IMR-90 (cell line): ENCODE data around the gene ZNF598. TPM values are rescaled to one million over a fixed set of nuclear protein-coding genes. Genes with fewer than 3 reads are reported as not detected.
"Not testable (repeated sequence)": the region's sequence is repeated elsewhere in the genome, so short reads cannot be mapped to it uniquely, and the experiment has no call there.

Source experiments
- ATAC-seq: fragments of 200-7000 bp; cut with Tn5 transposase; 2 replicates; pipeline ENCODE4 v1.9.1; 2020; ENCODE audit warnings: low read depth, mild to moderate bottlenecking, moderate library complexity
- BruUV-seq: library from RNA; stranded (reverse); fragments of 400-500 nt; replicated peaks from 2 replicates; lab custom pipeline; 2021; lab: Mats Ljungman, UMichigan
- CTCF ChIA-PET: fragments of 300-600 bp; formaldehyde crosslinking; extraction: SDS; loops from one replicate; lab custom pipeline; 2021; ENCODE audit warnings: antibody characterized with exemption; lab: Yijun Ruan, JAX
- POLR2A ChIA-PET: fragments of 300-600 bp; sonication (Branson Sonifier 250); formaldehyde crosslinking; loops from one replicate; lab custom pipeline; 2022; ENCODE audit warnings: antibody characterized with exemption; ENCODE audit not compliant: unreplicated experiment; lab: Charles Lee
- DNase-seq: peaks from one replicate; pipeline ENCODE4 v3.0.0; 2013
- H2AFZ ChIP-seq: replicated peaks from 2 replicates; pipeline ENCODE3; 2013; ENCODE audit warnings: low read length, mild to moderate bottlenecking; ENCODE audit not compliant: poor library complexity
- H2AK5ac ChIP-seq: 2 replicates; pipeline ENCODE4 v1.6.1; 2013; ENCODE audit warnings: low read depth, low read length, inconsistent platforms
- H2AK9ac ChIP-seq: replicated peaks from 2 replicates; pipeline ENCODE3; 2013; ENCODE audit warnings: mild to moderate bottlenecking, low read depth, low read length, moderate library complexity; ENCODE audit not compliant: poor library complexity
- H2BK120ac ChIP-seq: 2 replicates; pipeline ENCODE4 v1.6.1; 2013; ENCODE audit warnings: low read depth, low read length, inconsistent platforms
- H2BK15ac ChIP-seq: 3 replicates; pipeline ENCODE4 v1.6.1; 2013; ENCODE audit warnings: low read depth, low read length, inconsistent platforms
- H2BK20ac ChIP-seq: 2 replicates; pipeline ENCODE4 v1.6.1; 2013; ENCODE audit warnings: low read depth, mild to moderate bottlenecking, inconsistent platforms, low read length, moderate library complexity
- H2BK5ac ChIP-seq: 2 replicates; pipeline ENCODE4 v1.6.1; 2013; ENCODE audit warnings: mild to moderate bottlenecking, low read depth, low read length, inconsistent platforms; ENCODE audit not compliant: poor library complexity, severe bottlenecking
- H3K14ac ChIP-seq: replicated peaks from 2 replicates; pipeline ENCODE4 v1.6.1; 2013; ENCODE audit warnings: low read depth, low read length, inconsistent platforms
- H3K18ac ChIP-seq: 2 replicates; pipeline ENCODE4 v1.6.1; 2013; ENCODE audit warnings: low read depth, low read length, control low read depth
- H3K23ac ChIP-seq: 2 replicates; pipeline ENCODE4 v1.6.1; 2013; ENCODE audit warnings: low read depth, low read length, inconsistent platforms
- H3K27ac ChIP-seq: 2 replicates; pipeline ENCODE4 v1.5.1; 2013; ENCODE audit warnings: mild to moderate bottlenecking, control low read depth, low read length; ENCODE audit not compliant: insufficient read depth
- H3K27me3 ChIP-seq: 2 replicates; pipeline ENCODE4 v1.6.1; 2013; ENCODE audit warnings: low read length; ENCODE audit not compliant: control insufficient read depth, insufficient read depth
- H3K36me3 ChIP-seq: 2 replicates; pipeline ENCODE4 v1.6.1; 2013; ENCODE audit warnings: low read length, mixed read lengths; ENCODE audit not compliant: control insufficient read depth, insufficient read depth
- H3K4ac ChIP-seq: 2 replicates; pipeline ENCODE4 v1.6.1; 2013; ENCODE audit warnings: low read depth, low read length, inconsistent platforms
- H3K4me1 ChIP-seq: 2 replicates; pipeline ENCODE4 v1.6.1; 2013; ENCODE audit warnings: low read length, mixed read lengths; ENCODE audit not compliant: control insufficient read depth, insufficient read depth
- H3K4me2 ChIP-seq: 2 replicates; pipeline ENCODE4 v1.6.1; 2013; ENCODE audit warnings: low read depth, mild to moderate bottlenecking, control low read depth, low read length, moderate library complexity
- H3K4me3 ChIP-seq: 2 replicates; pipeline ENCODE4 v1.5.1; 2013; ENCODE audit warnings: low read depth, mild to moderate bottlenecking, control low read depth, low read length, moderate library complexity; ENCODE audit not compliant: insufficient read depth
- H3K56ac ChIP-seq: 2 replicates; pipeline ENCODE4 v1.6.1; 2013; ENCODE audit warnings: low read length, inconsistent platforms; ENCODE audit not compliant: insufficient read depth; ENCODE audit errors: extremely low read depth
- H3K79me1 ChIP-seq, 2 experiments: 2 replicates each; pipeline ENCODE4 v1.6.1; 2013; ENCODE audit warnings: low read length in 2 of 2, inconsistent platforms in 1 of 2, low read depth in 1 of 2
- H3K9ac ChIP-seq: 2 replicates; pipeline ENCODE4 v1.6.1; 2013; ENCODE audit warnings: low read depth, low read length, control low read depth
- H3K9me1 ChIP-seq: 2 replicates; pipeline ENCODE4 v1.6.1; 2013; ENCODE audit warnings: low read length, inconsistent platforms; ENCODE audit not compliant: insufficient read depth
- H3K9me3 ChIP-seq: 2 replicates; pipeline ENCODE4 v1.6.1; 2013; ENCODE audit warnings: low read length; ENCODE audit not compliant: control insufficient read depth, insufficient read depth
- H4K20me1 ChIP-seq: 2 replicates; pipeline ENCODE4 v1.6.1; 2013; ENCODE audit warnings: low read length, inconsistent platforms; ENCODE audit not compliant: insufficient read depth
- H4K5ac ChIP-seq: 2 replicates; pipeline ENCODE4 v1.6.1; 2013; ENCODE audit warnings: mild to moderate bottlenecking, low read depth, low read length, control low read depth
- H4K8ac ChIP-seq, 2 experiments: 2 replicates each; pipeline ENCODE4 v1.6.1; 2013; ENCODE audit warnings: low read depth in 2 of 2, low read length in 2 of 2, control low read depth in 1 of 2, inconsistent platforms in 1 of 2
- H4K91ac ChIP-seq: 2 replicates; pipeline ENCODE4 v1.6.1; 2013; ENCODE audit warnings: low read depth, low read length, inconsistent platforms; ENCODE audit not compliant: insufficient read depth
- WGBS, 2 experiments: methylation state at CpG; one replicate each; pipeline versions ENCODE4 v1.1.5 to v1.1.7; 2013; ENCODE audit warnings: missing lambda C conversion rate in 2 of 2; ENCODE audit not compliant: insufficient read length in 1 of 2; ENCODE audit errors: extremely low coverage in 2 of 2; 5-methylcytosine and 5-hydroxymethylcytosine counted together
- dilution Hi-C: fragments of 300-500 bp; cut with HindIII; formaldehyde crosslinking; loops from one replicate; pipeline ENCODE4 v1.14.3; 2018; ENCODE audit warnings: low sequenced_read_pairs; ENCODE audit not compliant: unreplicated experiment
- in situ Hi-C: fragments of 300-500 bp; cut with MboI; formaldehyde crosslinking; loops from 3 replicates; pipeline ENCODE4 v1.14.3; 2019; ENCODE audit warnings: low sequenced_read_pairs, inconsistent platforms, mixed read lengths
- intact Hi-C: fragments of 100-400 bp; cut with micrococcal nuclease; formaldehyde crosslinking; loops from 2 replicates; pipeline ENCODE4 v1.10.0; 2022
- polyA plus RNA-seq, 3 experiments: library from polyadenylated mRNA; depleted of rRNA; stranded (reverse); fragments of >200 nt; gene quantifications; 2 replicates each; pipeline ENCODE4 v1.2.3, GENCODE V29; 2012; ENCODE audit warnings: low replicate concordance in 1 of 3
- total RNA-seq: library from RNA; depleted of rRNA; stranded (reverse); fragments of >200 nt; gene quantifications from 2 replicates; pipeline ENCODE4 v1.2.3, GENCODE V29; 2012

The ZNF598 gene
- total and polyA plus RNA-seq, 2 of the 4 experiments (the other 2 are of a cell fraction) = 3.4 to 36.4 TPM

DNA sequence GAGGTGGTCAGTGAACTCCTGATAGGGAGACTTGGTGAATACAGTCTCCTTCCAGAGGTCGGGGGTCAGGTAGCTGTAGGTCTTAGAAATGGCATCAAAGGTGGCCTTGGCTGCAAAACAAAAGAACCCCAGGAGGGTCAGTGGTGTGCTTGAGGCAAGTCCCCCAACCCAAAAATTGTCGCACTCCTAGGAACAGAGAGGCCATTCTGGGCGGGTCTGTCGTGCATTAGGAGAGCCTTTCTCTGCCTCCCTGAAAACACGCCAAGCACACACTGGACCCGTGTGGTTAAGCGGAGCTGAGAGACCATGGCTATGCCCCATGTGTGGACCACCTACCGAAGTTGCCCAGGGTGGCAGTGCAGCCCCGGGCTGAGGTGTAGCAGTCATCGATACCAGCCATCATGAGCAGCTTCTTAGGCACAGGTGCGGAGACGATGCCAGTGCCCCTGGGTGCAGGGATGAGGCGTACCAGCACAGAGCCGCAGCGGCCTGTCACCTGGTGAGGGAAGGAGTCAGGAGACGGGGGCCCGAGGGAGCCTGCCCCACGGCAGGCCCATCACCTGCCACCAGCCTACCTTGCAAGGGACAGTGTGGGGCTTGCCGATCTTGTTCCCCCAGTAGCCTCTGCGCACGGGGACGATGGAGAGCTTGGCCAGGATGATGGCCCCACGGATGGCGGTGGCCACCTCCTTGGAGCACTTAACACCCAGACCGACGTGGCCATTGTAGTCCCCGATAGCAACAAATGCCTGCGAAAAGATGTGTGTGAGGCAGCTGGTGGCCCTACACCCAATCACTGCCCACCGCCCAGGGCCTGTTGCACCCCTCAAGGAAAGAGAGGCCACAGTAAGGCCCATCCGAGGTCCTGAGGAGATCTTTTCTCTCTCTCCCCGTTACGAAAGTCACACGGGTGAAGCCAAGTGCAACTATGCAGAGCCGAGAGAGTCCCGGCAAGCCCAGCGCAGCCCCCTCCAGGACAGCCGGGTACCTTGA lies 47.2 kb downstream of the ZNF598 start:
- BruUV-seq = TSS peak; percentile 99
- H3K9me1 ChIP-seq, H4K91ac ChIP-seq, H4K8ac ChIP-seq, H2AK9ac ChIP-seq, H3K9me3 ChIP-seq, dilution Hi-C loops, intact Hi-C loops, H3K23ac ChIP-seq, H2AK5ac ChIP-seq, H3K14ac ChIP-seq, H2BK120ac ChIP-seq, H2AFZ ChIP-seq, H2BK5ac ChIP-seq, H3K27me3 ChIP-seq, H2BK15ac ChIP-seq, CTCF ChIA-PET, in situ Hi-C loops, H3K9ac ChIP-seq, H4K5ac ChIP-seq, DNase-seq, H3K4me3 ChIP-seq, H2BK20ac ChIP-seq, H3K18ac ChIP-seq, H3K4me2 ChIP-seq, POLR2A ChIA-PET, H3K27ac ChIP-seq, H3K4ac ChIP-seq, H3K56ac ChIP-seq, ATAC-seq: not testable (repeated sequence)
- peaks cover 27% of the 10 kb centered on the region for H3K36me3 ChIP-seq
- H4K20me1 ChIP-seq = peaks cover 43% of the 10 kb centered on the region
- WGBS, 2 experiments = no CpG with 5 or more reads among the region's 37 CpGs
- peaks cover 12% of the 10 kb centered on the region for H3K4me1 ChIP-seq
- peaks cover 3 to 53% of the 10 kb centered on the region in 2 experiments for H3K79me1 ChIP-seq
